HG02763 (cell line): Measurements from ENCODE around the gene NOTCH4.
"Not testable (repeated sequence)": the region's sequence is repeated elsewhere in the genome, so short reads cannot be mapped to it uniquely, and the experiment has no call there.

Experiments used
- ATAC-seq: cut with Tn5 transposase; IDR thresholded peaks from one replicate; pipeline ENCODE4 v1.9.1; 2021; ENCODE audit warnings: mild to moderate bottlenecking, moderate library complexity; ENCODE audit not compliant: unreplicated experiment

NOTCH4 gene

DNA sequence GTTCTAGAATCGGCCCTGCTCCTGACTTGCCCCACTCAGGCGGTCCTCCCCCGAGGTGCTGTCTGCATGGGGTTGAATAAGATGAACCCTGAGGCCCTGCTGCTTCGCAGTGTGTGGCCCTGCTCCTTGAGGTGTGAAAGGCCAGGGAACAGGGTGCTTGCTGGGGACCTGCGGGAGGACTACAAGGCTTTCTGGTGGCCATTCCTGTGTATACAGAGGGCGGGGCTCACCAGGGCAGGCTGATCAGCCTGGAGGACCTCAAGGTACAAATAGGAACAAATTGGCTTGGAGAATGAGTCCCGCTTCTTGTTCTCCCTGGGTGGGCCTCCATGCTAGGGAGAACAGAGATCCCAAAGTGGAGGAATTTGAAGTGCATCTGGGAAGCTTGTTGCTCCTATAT lies 5.7 kb downstream of the NOTCH4 start:
- ATAC-seq: no peak

DNA sequence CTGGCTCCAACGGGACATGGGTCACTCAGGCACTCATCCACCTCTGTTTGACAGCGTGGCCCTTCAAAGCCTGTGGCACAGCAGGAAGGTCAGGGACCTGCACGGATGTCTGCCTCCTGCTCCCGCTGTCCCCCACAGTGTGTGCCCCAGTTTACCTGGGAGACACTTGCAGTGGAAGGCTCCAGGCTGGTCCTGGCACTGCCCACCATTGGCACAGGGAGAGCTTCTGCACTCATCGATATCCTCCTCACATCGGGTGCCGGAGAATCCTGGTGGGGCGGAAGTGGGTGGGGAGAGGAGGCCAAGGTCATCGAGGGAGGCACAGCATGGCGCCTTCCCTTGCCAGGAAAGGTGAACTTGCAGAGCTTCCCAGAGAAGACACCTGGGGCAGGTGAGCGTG lies 6.9 kb downstream of the NOTCH4 start:
- ATAC-seq: no peak

DNA sequence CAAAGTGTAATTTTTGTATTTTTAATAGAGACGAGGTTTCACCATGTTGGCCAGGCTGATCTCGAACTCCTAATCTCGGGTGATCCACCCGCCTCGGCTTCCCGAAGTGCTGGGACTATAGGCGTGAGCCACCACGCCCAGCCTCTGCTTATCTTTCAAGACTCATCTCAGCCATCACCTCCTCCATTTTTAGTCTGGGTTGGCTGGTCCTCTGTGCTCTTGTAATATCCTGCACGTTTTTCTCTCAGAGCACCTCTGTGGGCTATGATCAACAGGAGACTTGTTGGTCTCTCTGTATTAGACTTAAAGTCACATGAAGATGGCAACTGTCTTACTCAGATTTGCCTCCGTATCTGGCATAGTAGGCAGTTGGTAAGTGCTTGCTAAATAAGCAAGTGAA lies 7.6 kb downstream of the NOTCH4 start:
- ATAC-seq: no peak

DNA sequence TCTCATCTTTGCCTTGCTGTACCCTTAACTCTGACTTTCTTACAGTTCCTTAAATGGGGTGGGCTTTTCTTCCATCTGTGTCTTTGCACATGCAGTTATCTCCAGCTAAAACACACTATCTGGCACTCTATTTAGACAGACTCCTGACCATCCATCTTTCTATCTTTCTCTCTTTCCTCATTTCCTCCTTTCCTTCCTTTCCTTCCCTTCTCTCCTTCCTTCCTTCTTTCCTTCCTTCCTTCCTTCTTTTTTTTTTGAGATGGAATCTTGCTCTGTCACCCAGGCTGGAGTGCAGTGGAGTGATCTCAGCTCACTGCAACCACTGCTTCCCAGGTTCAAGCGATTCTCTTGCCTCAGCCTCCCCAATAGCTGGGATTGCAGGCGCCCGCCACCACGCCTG lies 8.2 kb downstream of the NOTCH4 start:
- no peak for ATAC-seq

DNA sequence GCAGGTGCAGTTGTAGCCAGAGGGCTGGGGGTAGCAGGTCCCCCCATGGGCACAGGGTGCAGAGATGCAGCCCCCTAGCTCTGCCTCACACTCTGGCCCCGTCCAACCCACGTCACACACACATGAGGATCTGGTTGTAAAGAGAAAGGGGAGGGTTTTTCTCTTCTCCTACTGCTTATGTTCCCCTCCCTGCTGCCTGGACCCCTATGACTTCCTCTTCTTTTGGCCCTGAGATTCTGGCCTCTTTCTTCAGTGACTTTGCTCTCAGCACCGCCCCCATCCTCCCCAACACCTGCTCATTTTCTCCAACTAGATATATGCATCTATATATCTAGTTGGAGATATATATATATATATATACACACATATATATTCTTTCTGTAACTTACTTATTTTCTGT lies 9.7 kb downstream of the NOTCH4 start:
- no peak for ATAC-seq

GRCh38 chr6:32213649-32214048 lies 10.2 kb downstream of the NOTCH4 start:
- no peak for ATAC-seq

DNA sequence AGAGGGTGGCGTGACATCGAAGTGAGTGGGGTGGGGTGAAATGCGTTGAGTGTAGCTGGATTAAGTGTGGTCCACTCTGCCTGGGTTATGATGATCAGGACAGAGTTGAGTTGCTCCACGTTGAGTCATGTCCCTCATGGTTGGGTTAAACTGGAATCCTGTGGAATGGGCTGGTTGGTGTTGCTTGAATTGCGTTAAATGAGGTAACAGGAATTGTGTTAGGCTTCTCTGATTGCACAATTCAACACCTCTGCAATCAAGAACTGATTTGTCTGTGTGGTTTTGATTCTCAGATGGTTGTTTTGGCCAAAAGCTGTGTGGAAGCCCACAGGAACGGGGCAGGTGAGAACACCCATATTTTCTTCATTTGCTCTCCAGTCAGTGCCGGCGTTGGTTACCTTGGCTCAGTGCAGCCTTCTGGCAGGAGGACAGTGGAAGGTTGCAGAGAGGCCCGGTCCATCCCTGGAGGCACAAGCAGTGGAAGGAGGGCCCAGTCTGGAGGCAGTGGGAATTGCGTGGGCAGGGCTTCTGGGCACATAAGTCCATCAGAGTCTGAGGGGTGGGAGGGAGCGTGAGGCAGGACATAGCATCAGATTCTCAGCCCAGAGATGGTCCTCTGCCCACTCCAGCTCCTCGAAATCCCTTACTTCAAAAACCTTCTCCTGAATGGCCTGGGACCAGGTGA lies 11.6 kb downstream of the NOTCH4 start:
- ATAC-seq: no peak

- ATAC-seq: not testable (repeated sequence)
These were observed 12.4 kb downstream of the NOTCH4 start for GRCh38 chr6:32211432-32211831.

DNA sequence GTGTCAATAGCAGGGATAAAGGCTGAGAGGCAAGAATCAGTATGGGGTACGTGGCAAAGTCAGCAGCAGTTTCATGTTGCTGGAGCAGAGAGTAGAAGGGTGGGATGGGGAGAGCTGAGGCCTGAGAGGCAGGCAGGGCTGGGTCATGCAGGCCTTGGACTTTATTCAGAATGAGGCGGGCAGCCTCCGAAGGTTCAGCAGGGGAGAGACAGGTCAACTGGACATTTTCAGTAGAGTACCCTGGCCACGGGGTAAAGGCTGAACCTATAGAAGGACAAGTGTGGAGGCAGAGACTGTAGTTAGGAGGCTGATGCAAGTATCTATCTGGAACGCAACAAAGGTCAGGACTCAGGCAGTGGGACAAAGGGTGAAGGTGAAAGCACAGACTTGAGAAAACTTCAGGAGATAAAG lies 13.7 kb downstream of the NOTCH4 start:
- no peak for ATAC-seq

GRCh38 chr6:32208996-32209395 lies 14.9 kb downstream of the NOTCH4 start:
- ATAC-seq: no peak

DNA sequence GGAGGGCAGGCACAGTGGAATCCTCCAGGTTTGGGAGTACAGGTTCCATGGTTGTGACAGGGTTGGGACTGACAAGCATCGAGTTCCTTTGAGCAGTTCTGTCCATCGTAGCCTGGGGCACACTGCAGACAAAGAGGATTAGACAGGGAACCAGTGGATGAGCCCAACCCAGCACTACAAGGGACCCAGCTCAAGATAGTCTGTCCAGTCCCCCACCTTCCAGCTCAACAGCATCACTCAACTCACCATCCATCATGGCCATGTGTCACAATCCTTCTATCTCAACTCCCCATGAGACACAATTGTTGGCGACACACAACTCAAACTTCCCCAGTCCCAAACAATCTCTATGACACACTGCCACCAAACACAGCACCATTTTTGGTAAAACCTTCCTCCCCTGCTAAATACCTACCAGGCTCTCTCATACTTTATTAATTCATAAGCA lies 19.6 kb downstream of the NOTCH4 start:
- no peak for ATAC-seq

GRCh38 chr6:32203426-32204267 lies 20.2 kb downstream of the NOTCH4 start:
- no peak for ATAC-seq

DNA sequence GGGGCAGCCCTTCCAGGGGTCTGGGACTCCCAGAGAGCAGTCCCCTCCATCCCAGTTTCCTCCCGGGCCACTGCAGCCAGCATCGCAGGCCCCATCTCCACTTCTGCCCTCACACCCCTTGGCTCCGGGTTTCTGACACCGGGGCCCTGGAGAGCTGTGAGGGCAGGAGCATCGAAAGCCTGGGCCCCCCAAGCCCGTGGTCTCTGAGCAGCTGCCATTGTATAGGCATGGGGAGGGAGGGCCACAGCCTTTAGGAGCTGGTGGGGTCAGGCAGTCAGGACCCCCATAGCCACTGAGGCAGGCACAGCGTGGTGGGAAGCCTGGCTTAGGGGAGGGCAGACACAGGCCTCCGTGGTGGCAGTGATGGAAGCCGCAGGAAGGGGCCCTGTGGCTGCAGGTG lies 21.7 kb downstream of the NOTCH4 start:
- ATAC-seq: no peak

GRCh38 chr6:32200711-32201475 lies 23.0 kb downstream of the NOTCH4 start:
- no peak for ATAC-seq

- ATAC-seq: no peak
These were observed 25.0 kb downstream of the NOTCH4 start for GRCh38 chr6:32198866-32199265.

DNA sequence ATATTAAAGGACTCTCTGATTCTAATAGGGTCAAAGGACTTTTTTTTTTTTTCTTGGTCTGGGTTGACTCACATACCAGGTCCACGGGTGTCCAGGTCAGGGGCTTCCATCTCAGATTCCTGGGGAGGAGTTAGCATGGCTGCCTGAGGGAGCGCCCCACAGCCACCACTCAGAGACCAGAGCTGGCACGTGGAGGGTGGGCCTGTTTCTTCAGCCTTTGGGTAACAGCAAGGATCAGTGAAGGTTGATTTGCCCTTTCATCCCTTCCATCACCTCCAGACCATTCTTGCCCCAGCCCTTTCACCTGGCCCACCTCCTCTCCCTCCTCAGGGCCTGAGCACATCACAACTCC lies 25.5 kb downstream of the NOTCH4 start:
- ATAC-seq: no peak

DNA sequence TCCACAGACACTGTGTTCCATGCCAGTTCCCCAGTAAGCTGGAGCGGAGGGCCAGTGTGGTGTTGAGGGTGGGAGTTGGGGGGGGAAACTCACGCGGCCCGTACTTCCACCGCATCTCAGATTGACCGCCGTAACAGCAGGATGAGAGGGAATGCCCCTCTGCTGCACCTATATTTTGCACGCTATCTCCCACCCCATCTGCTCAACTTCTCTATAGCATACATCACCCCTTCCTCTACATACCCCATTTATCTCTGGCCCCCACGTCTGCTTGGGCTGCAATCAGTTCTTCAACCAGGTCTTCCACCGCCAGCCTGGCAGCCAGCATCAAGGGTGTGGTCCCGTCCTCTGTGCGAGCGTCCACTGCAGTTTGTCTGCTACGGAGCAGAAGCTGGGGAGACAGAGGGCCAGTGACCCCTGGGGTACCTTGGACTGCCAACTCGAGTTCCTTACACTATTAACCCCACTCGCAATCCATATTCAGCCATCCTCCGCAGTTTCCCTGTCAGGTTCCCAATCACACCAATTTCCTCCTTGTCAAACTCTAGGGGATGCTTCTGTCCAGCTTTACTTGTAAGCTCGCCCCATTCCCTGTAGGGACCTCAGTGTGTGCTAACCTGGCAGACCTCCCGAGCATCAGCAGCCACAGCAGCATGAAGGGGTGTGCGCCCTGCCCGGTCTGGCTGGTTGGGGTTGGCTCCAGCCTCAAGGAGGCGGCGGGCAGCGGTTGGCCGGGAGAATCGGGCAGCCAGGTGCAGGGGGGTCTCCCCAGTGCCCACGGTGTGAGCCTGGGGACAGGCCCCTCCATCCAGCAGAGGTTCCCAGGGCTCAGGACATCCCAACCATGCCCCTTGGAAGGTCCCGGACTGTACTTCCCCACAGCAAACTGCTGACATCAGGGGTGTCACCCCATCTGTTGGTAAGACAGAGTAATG lies 26.9 kb downstream of the NOTCH4 start:
- ATAC-seq: no peak

DNA sequence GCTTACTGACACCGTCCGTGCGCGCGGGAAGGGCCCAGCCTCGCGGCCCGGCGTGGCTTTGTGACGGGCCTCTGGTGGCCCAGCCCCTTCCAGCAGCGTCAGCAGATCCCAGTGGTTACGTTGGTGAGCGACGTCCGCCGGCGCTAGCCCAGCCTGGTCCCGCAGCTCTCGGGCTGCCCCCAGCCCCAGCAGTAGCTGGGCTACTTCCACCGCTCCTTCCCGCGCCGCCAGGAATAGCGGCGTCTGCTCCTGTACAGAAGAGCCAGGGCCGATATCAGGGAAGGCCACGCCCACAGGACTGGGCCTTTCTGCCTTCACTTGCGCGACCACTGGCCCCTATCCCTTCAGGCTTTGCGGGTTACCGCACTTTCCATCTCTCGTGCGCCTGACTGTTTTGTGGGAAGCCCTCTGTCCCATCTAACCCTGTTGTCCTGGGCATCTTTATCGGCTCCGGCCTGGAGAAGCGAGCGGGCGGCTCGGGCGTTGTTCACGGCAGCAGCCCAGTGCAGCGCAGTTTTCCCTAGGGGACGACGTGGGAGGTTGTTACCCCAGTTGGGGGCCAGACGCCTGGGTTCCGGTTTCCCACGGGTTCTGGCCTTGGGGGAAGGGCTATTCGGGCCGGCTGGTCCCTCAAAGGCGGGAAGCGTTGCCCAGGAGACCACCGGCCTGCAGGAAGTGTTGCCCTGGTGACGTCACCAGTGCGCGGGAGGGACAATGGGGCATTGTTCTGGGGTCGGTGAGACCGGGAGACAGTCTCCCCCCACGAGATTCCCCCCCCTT lies 27.8 kb downstream of the NOTCH4 start:
- peak; percentile 16 for ATAC-seq

DNA sequence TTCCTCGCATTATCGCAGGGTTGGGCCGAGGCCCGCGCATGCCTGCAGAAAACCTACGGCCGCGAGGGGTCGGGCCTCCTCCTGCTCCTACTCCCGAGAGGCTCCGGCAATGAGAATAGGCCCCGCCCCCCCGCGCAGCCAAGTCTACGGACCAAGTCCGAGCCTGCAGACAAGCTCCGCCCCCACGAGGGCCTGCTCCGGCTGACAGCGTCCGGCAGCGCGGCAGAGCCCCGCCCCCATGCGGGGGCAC lies 28.3 kb downstream of the NOTCH4 start:
- peak; percentile 70 for ATAC-seq
